GM19463 (cell line): ENCODE measurements around the gene SRPX2.
A peak's percentile ranks its signal among the peaks of the same experiment; 100 is the strongest.

Source experiments
- ATAC-seq: cut with Tn5 transposase; IDR thresholded peaks from one replicate; pipeline ENCODE4 v1.9.1; 2021; ENCODE audit warnings: mild to moderate bottlenecking, moderate library complexity; ENCODE audit not compliant: unreplicated experiment

SRPX2 gene, protein sequence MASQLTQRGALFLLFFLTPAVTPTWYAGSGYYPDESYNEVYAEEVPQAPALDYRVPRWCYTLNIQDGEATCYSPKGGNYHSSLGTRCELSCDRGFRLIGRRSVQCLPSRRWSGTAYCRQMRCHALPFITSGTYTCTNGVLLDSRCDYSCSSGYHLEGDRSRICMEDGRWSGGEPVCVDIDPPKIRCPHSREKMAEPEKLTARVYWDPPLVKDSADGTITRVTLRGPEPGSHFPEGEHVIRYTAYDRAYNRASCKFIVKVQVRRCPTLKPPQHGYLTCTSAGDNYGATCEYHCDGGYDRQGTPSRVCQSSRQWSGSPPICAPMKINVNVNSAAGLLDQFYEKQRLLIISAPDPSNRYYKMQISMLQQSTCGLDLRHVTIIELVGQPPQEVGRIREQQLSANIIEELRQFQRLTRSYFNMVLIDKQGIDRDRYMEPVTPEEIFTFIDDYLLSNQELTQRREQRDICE

DNA sequence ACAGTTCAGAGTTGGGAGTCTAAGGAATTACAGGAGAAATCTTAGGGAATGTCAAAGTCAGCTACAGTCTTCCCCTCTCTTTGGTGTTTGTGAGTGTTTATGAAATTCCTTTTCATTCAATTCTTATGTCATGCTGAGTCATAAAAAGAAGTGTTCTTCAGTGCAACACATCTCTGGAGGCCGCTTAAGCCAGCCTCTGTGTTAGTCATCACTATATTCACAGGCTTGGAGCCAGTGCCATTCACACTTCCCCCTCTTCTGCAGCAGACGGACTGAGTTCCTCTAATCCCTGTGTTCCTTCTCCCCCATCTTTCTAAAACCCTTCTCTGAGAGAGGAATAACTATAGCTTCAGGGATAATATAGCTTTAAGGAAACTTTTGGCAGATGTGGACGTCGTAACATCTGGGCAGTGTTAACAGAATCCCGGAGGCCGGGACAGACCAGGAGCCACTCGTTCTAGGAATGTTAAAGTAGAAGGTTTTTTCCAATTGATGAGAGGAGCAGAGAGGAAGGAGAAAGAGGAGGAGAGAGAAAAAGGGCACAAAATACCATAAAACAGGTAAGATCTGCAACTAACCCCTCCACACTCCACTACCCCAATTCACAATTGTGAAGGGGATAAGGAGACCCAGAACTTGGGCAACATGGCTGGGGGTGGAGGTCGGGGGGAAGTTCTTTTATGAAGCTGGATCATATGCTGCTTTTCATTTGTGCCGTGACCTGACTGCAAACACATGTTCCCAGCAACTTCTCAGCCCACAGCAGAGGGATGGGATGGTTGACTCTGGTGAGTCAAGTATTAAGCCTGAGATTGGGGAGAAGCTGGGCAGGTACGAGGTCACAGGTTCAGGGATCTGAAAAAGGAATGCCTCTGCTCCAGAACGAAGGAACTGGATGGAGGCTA, at the start of gene SRPX2:
SRPX2 (plus strand) TSS at position 244 of the 905 bp plus-strand sequence. CDS start 2,124 bp downstream, outside the sequence.
- ATAC-seq, result peak; percentile 81

DNA sequence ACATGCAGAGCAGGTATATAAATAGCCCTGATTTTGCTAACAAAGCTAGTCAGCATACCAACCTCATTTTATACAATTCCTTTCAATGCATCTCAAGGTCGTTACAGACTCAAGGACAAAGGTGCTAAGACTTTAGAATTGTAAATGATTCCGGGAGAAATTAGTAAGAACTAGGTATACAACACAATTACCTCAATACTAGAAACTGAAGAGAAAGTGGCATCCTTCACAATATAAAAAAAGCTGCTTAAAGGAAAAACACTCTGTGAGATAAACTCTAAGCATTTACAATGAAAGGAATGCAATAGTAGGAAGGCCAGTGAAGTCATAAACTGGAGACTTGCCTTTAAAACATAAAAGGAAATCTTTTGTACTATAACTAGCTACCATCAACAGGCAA, 47.4 kb upstream of the SRPX2 start:
- no peak for ATAC-seq

DNA sequence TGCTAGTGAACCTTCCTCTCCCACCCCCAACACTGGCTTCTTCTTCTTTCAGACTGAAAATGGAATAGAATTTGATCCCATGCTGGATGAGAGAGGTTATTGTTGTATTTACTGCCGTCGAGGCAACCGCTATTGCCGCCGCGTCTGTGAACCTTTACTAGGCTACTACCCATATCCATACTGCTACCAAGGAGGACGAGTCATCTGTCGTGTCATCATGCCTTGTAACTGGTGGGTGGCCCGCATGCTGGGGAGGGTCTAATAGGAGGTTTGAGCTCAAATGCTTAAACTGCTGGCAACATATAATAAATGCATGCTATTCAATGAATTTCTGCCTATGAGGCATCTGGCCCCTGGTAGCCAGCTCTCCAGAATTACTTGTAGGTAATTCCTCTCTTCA, 44.5 kb upstream of the SRPX2 start:
- ATAC-seq, result no peak

DNA sequence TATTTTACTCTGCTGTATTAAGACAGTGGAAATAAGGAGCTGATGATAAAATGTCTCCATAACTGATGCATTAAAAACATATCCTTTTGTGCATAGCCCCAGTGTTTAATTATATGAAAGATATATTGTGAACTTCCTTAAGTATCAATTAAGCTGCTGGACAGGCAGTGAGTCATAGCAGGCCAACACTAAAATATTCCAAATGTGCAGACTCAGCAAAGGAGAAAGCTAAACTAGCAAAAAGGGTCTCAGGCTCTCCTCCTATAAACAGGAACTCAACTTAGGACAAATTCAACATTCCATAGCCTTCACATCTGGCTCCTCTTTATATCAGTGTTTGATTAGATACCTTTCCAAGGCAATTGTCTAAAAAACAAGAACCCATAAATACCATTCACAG, 43.7 kb upstream of the SRPX2 start:
- ATAC-seq, result no peak

DNA sequence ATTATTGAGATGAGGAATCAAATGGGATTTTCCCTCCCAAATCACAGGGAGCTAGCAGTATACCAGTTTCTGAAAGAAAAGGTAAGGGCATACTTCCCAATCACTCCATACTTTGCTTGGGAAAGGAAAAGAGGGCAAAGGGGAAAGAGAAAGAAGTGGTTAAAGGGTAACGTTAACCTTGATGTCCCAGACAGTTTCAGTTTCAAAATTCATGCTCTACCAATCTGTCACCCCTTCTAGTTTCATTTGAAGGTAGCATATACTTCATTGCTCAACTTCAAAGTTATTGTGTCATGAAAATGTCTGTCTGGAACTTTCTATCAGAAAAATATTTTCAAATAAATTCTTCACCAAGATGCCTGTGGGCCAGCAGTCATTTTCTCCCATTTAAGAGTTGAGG, 43.2 kb upstream of the SRPX2 start:
- ATAC-seq, result peak; percentile 91

DNA sequence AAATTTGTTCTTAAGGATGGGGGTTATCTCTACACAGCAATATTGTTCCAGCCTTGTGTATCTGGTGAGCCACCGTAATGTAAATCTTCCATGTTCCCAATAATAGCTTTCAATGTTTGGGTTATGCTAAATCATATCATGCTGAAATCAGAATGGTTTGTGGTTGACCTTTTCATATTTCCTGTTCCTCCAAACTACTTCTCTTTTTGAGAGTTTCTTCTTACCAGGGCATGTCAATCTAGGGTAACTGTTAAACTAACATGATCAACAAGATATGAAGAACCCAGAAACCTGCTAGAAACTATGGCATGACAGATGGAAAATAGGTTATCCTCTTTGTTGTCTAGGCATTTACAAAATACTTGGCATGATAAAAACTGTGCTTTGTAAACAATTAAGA, 37.2 kb upstream of the SRPX2 start:
- peak; percentile 50 for ATAC-seq

DNA sequence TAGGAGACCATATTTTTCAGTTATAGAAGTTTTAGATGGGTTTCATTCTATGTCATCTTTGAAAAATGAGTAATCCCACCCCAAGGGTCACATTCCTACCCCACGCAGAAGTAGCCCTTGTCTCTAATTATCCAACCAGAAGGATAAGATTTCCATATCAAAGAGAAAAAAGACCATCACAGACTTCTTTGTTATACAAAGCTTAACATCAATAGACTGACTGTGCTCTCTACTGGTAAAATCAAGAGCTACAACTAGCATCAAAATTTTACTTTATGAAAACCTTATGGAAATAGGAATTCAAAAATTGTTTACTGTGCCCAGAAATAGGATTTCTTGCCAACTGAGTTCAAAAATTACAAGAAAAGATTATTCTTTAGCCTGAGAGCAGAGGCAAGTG, 34.4 kb upstream of the SRPX2 start:
- ATAC-seq, result no peak

DNA sequence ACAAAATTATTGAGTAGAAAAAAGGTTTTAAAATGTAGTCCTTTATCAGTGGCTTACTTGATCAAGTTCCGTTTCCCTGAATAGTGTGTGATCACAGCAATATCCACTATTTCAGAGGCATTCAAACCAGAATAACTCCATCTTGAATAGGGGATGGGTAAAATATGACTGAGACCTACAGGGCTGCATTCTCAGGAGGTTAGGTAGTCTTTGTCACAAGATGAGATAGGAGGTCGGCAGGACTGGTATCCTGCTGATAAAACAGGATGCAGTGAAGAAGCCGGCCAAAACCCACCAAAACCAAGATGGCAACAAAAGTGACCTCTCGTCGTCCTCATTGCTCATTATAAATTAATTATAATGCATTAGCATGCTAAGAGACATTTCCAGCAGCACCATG, 32.0 kb upstream of the SRPX2 start:
- ATAC-seq, result no peak

DNA sequence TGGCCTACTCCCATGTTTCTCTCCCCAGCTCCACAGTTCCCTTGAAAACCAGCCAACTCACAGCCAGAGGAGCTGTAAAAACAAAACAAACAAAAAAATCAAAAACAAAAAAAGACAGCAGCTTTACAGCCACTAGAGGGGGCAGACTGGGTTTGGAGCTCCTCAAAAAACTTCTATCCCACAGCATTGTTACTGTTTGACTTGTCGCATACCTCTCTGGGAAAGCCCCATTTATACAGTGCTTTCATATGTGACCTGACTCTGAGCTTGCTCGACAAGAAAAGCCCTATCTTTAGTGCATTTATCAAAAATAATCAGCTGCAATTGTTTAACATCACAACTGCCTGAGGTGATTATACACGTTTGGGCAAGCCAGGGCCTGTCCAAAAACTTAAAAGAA, 29.0 kb upstream of the SRPX2 start:
- ATAC-seq, result peak; percentile 99

DNA sequence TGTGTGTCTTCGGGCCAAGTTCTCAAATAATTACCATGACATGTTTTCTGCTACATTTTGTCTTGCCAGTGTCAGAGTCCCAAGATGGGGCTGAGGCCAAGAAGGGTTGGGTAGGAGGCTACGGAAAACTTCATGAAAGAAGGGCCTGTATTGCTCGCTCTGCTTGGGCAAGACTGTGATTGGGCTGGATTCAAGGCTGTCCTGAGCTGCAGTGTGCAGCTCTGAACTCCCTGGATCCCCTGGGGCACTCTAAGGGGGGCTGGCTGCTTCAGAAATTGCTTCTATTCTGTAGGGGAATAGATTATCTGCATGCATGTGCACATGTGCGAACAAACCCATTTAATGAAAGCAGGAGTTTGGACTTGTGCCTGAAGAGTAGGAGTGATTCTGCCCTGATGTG, 21.0 kb upstream of the SRPX2 start:
- no peak for ATAC-seq

DNA sequence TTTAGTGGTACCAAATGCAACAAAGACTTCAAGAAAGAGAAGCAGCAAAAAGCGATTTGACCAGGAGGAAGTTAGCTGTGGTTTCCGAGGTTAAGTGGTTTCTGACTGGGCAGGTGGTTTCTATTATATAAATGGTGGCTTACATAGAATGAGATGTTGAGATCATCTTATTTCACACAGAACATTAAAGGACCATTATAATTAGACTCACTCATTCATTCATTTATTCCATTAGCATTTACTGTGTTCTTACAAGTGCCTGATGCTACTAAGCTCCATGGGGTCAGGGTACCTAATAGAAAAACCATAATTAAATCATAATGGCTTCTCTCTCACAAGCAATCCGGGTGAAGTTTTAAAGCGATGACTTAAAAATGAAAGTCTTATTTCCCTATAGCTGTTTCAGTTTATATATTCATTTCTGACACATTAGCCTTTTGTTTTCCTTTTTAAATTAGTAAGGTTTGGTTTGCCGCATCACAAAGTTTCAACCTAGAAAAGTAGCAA, 18.0 kb upstream of the SRPX2 start:
- ATAC-seq, result peak; percentile 93

DNA sequence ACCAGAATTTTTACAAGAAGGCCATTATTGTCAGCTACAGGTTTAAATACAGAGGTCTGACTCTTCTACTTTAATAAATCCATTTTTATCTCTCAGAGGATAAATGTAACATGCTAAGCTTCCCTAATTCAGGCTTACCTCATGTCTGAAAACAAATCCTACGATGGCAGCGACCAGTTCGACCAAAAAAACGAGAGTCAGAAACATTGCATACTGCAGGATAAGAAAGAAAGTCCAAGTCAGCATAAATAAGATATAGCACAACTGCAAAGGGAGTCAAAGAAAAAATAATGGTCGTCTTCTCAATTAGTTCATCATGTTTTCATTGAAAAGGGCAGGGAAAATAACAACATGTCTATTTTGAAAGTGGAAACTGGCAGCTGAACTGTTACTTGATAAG, 9.0 kb upstream of the SRPX2 start:
- ATAC-seq, result no peak

DNA sequence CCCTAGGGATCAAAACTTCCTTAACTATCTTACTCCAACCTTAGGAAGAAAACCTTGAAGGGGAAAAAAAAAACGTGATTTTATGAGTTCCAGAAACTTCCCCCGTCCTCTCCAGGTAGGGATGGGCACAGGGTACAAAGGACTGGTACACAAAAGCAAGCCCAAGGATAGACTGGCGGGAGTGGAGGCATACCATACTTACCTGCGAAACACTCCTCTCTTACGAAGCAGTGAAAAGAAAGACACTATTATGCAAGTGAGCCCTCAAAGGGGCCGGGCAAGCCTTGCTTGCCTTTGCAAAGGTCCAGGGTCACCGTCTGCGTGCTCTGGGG, 8.0 kb upstream of the SRPX2 start:
- ATAC-seq, result no peak

DNA sequence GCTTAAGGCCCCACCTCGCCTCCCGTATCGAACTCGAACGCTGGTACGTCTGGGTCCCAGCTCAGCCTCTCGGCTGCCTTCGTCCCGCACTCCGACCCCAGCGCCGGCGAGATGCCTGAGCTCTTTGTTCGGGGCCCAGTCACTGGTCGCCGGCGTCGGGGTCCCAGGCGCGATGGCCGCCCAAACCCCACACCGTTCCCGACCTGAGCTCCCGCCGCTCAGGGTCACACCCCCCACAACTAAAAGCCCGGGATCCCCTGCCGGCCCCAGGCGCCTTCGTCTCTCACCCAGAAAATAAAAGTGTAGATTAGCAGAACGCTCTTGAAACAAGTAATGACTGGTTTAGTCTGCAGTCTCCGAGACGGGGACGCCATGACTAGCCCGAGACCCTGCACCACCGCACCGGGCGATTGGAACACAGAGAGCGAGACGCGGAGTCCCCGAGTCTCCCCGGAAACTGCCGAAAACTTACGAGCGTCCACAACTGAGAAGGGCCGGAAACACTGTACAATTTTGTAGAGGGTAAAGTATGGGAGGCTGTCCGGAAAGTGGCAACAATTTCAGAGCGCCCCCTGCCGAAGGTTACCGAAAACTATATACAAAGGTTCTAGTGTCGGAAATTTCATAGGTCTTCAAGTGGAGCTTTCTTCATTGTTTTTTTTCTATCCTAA, 7.5 kb upstream of the SRPX2 start, which contains the start of gene TSPAN6:
TSPAN6 (minus strand) TSS at position 486 of the 671 bp plus-strand sequence; CDS start at position 374, 112 bp downstream.
- ATAC-seq, result peak; percentile 92

DNA sequence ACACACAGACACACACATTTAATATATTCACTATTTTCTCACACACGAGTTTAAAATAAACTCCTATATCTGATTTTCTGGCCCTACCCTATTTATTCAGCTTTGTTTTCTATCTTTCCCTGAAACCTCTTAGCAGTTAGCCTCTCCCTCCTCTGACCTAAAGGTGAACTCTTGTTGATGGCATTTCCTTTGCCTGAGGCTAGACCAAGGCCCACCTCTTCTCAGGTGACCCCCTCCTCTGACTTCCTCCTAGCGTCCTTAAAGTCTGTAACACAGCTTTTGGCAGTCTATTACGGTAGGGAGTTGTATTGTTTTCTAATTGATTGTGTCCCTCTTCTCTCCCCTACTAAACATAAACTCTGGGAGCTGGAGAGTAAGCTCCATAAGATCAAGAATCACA, 1.7 kb upstream of the SRPX2 start:
- ATAC-seq, result no peak

DNA sequence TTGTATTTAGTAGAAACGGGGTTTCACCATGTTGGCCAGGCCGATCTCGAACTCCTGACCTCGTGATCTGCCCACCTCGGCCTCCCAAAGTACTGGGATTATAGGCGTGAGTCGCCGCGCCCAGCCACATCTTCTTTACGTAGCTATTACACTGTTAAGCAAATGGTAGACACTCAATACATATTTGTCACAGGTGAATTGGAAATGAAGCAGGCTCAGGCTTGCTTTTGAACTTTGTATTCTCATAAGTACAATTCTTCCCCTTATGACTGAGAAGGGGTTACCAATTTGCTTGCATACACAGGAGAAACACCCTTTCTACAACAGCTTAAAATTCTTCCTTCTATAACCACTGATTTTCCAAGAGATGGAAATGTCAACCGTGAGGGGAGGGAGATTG, 787 bp upstream of the SRPX2 start:
- ATAC-seq, result no peak

DNA sequence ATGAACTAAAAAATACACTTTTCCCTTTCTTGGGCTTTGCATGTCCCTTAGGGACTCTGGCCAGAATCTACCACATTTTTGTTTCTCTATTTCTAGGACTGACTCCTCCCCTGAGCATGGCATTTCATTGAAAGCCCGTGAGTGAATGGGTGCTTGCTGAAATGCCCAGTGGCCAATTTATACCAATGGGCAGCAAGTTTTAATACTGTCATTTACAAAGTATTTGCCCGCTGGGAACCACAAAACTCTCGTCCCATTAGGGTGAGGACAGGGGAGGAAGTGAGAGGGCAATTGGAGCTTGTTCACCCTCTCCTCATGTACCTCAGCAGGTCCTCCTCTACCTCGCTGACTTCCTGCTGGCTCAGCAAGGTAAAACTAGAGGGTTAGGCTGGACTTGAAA, 1.1 kb downstream of the SRPX2 start:
- ATAC-seq, result no peak

DNA sequence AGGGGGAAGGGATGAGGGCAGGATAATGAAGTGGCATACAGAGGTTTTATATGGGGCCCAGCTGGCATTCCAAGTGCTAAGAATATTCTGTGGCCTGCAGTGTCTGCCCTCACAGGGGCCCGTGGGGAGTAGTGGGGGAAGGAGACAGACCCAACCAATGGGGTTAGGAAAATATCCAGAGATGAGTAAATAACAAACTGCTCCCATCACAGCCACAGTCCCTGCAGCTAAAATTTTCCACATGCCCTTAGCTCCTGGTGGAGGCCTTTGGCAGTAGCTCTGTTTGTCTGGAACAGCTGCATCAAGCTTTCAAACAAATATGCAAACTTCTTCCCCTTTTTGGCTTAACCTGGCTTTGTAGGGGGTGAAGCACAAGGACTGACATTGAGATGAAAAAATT, 3.1 kb downstream of the SRPX2 start:
- no peak for ATAC-seq

DNA sequence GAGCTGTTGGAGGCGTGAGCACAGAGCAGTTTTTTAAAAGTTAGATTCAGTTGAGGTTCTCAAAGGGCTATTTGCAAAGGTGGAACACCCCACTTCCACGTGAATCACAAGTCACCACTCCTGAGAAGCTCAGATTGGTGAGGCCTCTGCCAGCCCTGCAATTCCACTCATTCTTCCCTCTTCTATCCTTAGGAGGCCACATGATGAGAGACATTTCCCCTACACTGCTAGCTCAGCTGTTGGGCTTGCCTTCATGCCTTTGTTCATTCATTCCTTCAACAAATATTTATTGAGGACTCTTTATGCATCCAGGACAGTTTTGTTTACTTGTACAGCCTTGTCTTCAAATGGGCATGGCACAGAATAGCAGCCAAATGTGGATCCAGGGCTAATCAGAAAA, 3.7 kb downstream of the SRPX2 start:
- no peak for ATAC-seq

DNA sequence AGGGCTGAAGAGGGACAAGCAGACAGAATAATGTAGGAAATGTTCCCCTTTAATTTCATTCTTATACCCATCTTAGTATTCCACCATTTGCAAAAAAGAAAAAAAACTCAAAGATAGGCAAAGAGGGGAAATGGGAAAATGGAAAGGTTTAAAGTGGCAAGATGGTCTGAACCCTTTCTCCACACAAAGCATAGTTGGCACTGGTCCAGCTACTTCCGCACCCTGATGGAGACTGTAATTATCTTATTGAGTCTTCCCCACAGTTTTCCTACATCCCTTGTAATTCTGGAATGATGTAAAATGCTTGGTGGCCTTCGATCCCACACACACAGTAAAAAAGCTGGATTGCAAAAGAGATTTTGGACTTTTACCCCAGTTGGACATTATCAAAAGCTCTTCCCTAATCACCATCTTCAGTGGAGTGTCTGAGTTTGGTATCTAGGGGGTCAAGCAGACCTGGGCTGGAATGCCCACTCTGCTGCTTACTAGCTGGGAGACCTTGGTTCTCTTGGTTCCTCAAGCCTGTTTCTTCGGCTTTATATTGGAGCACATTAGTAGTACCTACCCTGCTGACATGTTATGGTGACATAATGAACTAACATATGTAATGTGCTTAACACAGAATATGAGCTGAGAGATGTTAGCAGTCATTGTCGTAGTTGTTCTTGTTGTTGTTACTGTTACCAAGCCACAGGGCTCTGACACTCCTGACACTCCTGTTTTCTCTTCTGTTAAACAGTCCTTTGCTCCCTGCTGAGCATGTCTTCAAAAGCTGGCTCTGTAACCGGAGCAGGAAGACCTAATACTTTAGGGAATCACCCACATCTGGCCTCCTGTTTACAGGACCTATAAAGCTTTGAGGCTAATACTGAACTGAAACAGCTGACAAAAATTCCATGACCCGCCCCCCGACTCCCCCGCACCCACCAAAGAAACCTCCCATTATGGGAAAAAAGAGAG, 4.7 kb downstream of the SRPX2 start:
- ATAC-seq, result no peak
